ENCODE data around the gene PPP1R15B.
"Not testable (repeated sequence)": the region's sequence is repeated elsewhere in the genome, so short reads cannot be mapped to it uniquely, and the experiment has no call there.

PPP1R15B gene

DNA sequence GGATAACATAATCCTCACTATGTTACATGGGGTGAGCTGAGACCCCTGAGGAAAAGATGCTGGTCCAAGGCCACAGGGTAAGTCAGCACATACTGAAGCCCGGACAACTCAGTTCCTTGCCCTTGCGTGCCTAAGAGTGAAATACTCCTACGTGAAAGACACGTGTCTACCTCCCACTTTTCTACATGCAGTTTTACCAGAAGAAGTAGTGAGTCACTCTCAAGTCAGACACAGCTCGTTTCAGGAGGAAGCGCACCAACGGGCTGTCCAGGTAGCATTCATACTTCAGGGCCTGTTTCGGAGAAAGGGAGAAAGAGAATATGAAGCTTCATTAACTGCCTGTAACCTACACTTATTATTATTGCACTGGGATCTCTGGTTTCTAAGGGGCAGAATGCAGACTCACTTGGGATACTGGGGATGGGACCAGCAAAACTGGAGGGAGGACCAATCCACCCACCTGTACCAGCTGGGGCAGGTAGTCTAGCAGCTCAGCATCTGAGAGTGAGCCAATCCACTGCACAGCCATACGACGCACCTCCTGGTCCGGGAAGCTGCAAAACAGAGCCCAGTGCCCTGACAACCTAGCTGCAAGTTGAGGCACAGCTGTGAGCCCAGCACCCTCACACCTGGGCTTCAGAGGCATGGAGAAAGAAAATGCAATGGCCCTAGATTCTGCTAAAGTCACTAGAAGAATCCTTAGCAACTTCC lies 32.4 kb upstream of the PPP1R15B start:
- FAIRE-seq (peak; percentile 74), DNase-seq (ENCODE audit: low spot score) (peak; percentile 78)

DNA sequence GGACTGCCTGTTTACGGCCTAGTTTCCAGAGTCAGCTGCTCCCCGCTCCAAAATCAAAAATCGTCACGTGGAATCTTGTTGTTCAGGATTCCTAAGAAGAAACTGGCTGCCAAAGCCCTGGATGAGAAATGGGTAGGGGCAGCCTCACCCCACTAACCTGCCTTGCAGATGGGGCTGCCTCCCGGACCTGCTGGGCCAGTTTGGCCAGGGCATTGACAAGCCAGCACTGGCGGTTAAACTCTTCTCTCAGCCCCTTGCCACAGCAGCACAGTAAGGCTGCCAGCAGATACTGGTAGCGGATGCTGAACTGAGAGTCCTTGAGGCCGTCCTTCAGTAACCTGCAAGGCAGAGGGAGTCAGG lies 31.6 kb upstream of the PPP1R15B start:
- FAIRE-seq, result no peak
- no peak for DNase-seq (ENCODE audit: low spot score)

DNA sequence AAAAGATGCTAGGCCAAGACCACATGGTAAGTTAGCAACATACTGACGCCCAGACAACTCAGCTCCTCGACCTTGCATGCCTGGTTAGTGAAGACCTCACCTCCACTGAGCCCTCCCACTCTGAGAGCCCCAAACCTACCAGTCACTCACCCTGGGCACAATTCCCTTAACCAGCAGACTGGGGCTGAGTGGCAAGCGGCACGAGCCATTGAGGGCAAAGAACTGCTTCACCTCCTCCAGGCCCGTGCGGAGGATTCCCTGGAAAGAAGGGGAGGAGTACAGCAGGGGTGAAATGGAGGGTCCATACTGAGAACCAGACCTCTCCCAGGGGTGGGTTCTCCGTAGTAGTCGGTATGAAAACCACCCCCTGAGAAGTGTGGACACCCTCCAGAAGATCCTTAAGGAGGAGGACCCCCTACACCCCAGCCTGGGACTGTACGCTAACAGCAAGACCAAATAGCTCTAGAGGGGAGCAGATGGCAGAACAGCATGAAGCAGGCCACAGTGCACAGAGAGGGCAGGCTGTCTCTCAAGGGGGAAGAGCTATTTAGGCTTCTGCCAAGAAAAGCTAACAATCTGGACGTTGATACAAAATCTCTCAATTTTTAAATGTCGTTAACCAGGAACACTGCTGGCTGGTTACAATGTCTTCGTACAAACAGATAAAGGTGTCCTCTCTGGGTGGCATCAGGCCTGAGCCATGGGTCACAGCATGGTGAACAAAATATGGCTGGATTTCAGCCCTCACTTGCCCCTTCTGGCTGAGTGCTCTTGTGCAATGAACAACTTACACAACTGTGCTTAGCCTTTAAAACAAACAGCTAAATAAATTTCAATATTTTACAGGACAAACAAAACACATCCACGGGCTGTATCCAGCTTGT lies 31.0 kb upstream of the PPP1R15B start:
- no peak for FAIRE-seq

GRCh38 chr1:204441558-204441957 lies 29.9 kb upstream of the PPP1R15B start:
- FAIRE-seq, result no peak

More for the DNA sequence above, 31.0 kb upstream of the PPP1R15B start:
- no peak for DNase-seq (ENCODE audit: low spot score)

GRCh38 chr1:204439621-204440375 lies 28.2 kb upstream of the PPP1R15B start:
- no peak for DNase-seq (ENCODE audit: low spot score)
- no peak for FAIRE-seq

More at GRCh38 chr1:204441558-204441957, 29.9 kb upstream of the PPP1R15B start:
- no peak for DNase-seq (ENCODE audit: low spot score)

DNA sequence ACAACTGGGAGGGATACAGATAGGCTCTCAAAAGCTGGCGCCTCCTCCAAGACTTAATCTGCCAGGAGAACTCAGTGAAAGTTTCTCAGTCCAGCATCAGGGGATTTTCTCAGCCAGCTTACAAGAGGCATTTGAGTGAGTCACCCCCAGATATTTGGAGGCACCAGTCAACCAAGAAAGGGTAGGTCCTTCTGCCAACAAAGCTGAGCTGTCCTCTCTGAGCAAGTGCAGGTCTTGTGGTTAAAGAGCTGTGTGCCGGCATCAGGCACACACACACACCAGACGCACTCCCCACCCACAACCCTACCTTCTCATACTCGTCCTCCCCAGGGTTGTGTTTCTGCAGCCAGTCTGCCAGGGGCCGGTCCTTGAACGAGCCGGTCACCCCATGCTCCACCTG lies 27.0 kb upstream of the PPP1R15B start:
- DNase-seq (ENCODE audit: low spot score) (peak; percentile 97), FAIRE-seq (peak; percentile 94)

GRCh38 chr1:204437796-204438570 lies 26.4 kb upstream of the PPP1R15B start:
- DNase-seq (ENCODE audit: low spot score) (no peak), FAIRE-seq (no peak)

DNA sequence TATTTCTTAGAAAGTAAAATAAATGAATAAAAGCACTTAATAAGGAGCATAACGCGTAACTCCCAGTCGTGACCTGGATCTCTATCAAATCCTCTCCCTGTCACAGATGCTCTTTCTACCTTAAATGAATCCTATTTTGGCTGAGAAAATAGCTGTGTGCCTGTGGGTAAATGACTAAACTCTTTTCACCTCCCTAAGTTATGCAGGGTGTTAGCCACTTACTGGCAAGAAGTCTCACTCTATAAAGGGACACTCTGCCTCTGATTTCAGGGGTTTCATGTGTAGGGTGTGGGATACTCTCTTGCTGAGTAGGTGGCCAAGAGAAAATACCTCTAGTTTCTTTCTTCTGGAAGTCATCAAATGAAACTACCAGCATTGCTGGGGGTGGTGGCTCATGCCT lies 24.3 kb upstream of the PPP1R15B start:
- no peak for FAIRE-seq
- DNase-seq (ENCODE audit: low spot score), result no peak

GRCh38 chr1:204435381-204435831 lies 23.8 kb upstream of the PPP1R15B start:
- no peak for FAIRE-seq

GRCh38 chr1:204434116-204434755 lies 22.6 kb upstream of the PPP1R15B start:
- no peak for FAIRE-seq
- DNase-seq (ENCODE audit: low spot score), result no peak

More at GRCh38 chr1:204435381-204435831, 23.8 kb upstream of the PPP1R15B start:
- DNase-seq (ENCODE audit: low spot score), result no peak

DNA sequence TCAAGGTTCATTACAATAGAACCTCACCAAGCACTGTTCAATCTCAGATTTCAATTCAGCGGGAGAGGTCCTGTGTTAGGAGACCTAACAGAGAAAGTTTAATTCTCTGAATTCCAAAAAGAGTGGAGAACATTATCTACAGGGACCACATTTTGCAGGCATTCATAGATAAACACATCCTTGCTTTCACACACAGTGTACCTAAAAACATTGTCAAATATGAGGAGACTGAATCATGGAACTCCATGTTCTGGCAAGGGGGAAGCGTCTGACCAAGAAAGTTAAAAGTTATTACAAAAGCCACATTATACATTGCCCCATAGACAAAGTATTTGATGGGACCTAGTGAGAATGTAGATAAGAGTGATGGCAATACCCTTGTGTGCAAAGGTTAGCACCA lies 21.1 kb upstream of the PPP1R15B start:
- no peak for DNase-seq (ENCODE audit: low spot score)
- no peak for FAIRE-seq

DNA sequence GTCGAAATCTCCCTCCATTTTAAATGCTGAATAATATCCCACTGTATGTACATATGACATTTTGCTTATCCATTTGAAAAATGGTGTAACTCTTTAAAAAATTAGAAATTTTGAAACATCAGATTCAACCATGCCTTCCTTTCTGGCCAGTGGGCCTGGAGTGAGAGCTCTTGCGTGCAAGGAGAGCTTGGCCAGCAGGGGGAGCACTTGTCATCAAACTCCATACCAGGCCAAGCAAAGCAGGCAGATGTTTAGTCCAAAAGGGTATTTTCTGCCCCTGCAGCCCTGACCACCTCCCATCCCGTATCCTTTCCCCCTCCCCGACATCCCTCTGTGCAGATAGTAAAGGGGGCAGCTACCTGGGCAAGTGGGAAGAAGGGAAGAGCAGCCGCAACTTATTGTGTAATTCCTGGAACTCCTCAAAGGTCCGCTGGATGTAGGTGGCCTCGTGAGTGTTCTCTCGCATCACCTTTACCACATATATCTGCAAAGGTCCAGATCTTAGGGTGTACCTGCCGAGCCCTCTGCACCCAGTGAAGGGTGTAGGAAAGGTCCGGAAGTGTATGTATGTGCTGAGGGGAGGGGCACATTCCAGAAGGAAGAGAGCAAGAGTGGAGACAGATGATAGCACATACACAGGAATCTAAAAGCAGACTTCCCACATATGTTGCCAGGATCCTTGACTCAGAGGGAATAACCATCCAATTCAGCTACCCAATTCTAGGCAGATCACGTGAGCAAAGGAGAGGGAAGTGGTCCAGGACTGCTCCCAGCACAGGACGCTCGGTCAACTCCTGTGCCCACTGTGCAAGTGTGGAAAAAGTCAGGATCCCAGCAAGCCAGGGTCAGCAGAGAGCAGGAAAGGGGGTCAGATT lies 19.9 kb upstream of the PPP1R15B start:
- peak; percentile 42 for DNase-seq (ENCODE audit: low spot score)
- FAIRE-seq, result no peak

DNA sequence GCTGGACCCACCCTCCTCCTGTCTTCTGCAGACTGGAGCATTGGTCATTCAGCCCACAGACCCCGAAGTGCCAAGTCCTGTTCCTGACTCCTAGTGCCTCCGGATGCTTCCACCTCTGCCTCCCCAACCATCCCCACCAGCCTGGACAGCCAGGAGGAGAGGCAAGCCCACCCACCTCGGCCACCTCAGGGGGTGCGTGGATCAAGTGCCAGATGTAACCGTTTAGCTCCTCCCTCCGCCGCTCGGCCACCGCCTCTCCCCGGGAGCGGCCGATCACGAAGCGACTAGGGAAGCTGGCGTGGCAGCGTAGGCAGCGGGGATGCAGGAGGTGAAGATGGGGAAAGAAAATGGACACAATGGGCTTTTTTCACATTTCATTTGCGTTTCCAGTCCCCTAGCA lies 18.1 kb upstream of the PPP1R15B start:
- DNase-seq (ENCODE audit: low spot score) (no peak), FAIRE-seq (no peak)

DNA sequence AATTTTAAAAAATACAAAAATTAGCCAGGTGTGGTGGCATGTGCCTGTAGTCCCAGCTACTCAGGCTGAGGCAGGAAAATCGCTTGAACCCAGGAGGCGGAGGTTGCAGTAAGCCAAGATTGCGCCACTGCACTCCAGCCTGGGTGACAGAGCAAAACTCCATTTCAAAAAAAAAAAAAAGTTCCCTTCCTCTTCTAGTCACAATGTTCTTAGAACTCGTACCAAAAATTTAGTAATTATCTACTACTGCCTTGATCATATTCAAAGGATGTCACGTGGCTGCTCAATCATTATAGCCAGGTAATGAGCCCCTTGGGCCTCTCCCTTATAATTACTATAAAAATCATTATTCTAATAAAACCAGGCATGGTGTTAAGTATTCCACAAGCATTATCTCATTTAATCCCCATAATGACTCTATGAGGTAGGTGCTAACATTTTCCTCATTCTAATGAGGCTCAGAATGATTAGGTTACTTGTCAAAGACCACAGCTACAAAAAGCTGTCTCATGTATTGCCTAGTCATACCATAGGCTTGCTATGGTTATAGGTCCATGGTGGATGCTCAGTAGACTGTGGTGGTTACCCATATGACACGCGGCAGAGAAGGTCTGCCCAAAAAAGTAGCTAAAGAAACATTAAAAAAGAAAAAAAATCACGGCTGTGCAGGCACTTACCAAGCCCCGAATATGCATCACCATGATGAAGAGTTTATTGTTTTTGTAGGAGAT lies 15.5 kb upstream of the PPP1R15B start:
- DNase-seq (ENCODE audit: low spot score) (no peak), FAIRE-seq (no peak)

- no peak for FAIRE-seq
- no peak for DNase-seq (ENCODE audit: low spot score)
These were observed 14.9 kb upstream of the PPP1R15B start for GRCh38 chr1:204426474-204426873.

- FAIRE-seq (peak; percentile 95), DNase-seq (ENCODE audit: low spot score) (peak; percentile 88)
These were observed 14.4 kb upstream of the PPP1R15B start for GRCh38 chr1:204426035-204426436.

DNA sequence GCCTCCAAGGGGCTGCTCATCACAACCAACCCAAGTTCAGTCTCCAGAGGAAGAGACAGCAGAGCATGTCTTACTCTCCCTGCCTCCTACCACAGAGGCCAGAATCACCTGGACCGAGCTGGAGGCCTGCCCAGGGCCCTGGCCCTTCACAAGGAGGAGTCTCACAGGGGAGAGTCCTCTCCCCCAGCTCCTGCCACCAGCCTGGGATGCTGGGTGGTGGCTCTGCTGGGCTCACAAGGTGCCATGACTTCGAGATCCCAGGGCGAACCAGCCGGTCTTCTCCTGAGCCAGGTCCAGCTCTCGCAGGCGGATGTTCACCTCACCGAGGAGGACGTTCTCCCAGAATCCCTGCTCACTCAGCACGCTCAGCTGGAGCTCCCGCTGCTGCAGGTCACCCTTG lies 13.0 kb upstream of the PPP1R15B start:
- DNase-seq (ENCODE audit: low spot score), result no peak
- FAIRE-seq, result no peak

GRCh38 chr1:204422061-204422705 lies 10.6 kb upstream of the PPP1R15B start:
- FAIRE-seq; DNase-seq (ENCODE audit: low spot score): not testable (repeated sequence)

All from RCC 7860 (cell line).